Right ventricle myocardium superior (tissue), 1 donor: Measurements from ENCODE around the gene XRN2. TPM values are rescaled to one million over a fixed set of nuclear protein-coding genes. Genes with fewer than 3 reads are reported as not detected.

ENCODE experiments used
- ATAC-seq: fragments of 200-7000 bp; cut with Tn5 transposase; one replicate; pipeline ENCODE4 v1.9.1; 2020; ENCODE audit warnings: mild to moderate bottlenecking; ENCODE audit not compliant: poor library complexity
- DNase-seq: peaks from one replicate; pipeline ENCODE4 v3.0.0-alpha.2; 2020
- intact Hi-C: fragments of 100-400 bp; cut with DNase I; formaldehyde crosslinking; loops from one replicate; pipeline ENCODE4 v1.11.2; 2022
- long read RNA-seq: library from polyadenylated mRNA; unstranded; transcript quantifications from one replicate; pipeline ENCODE4 v2.0.0, GENCODE V29; 2021
- total RNA-seq: library from RNA; stranded (reverse); fragmentation: NEBNext Ultra II Directional; extraction: Animal tissue kit (Norgen Biotek cat#: 25700); gene quantifications from one replicate; pipeline ENCODE4 v1.2.1, GENCODE V29; 2021
- donor health status: DM: no; HTN: yes; CAD: no; lungs with severe emphysema.

XRN2 gene
- total RNA-seq: 31.7 TPM
- long read RNA-seq, transcript XRN2-201 (30 exons, 3,437 nt): major isoform, 106 of 132 reads
- long read RNA-seq, partial matches to known transcripts: 6 of 132 reads
- long read RNA-seq, other reads (novel, unspliced or antisense): 20 of 132 reads

- peak; percentile 100 for ATAC-seq
- peak; percentile 98 for DNase-seq
- intact Hi-C loops: no loop called here
Measured at GRCh38 chr20:21303061-21303871, at the start of gene XRN2. XRN2 (plus strand) TSS chr20:21303331; CDS start chr20:21303399, 68 bp downstream.

GRCh38 chr20:21257192-21257591 is 45.9 kb upstream of the XRN2 start:
- no peak for DNase-seq
- intact Hi-C loops: no loop called here
- no peak for ATAC-seq

GRCh38 chr20:21258411-21258810 is 44.7 kb upstream of the XRN2 start:
- intact Hi-C loops: no loop called here
- no peak for ATAC-seq

GRCh38 chr20:21259346-21259745 is 43.8 kb upstream of the XRN2 start:
- intact Hi-C loops: no loop called here
- no peak for ATAC-seq
- DNase-seq: no peak

More at GRCh38 chr20:21258411-21258810, 44.7 kb upstream of the XRN2 start:
- no peak for DNase-seq

- ATAC-seq: no peak
- no peak for DNase-seq
- intact Hi-C loops: no loop called here
Measured at GRCh38 chr20:21262812-21263211, 40.3 kb upstream of the XRN2 start.

GRCh38 chr20:21265261-21266190 is 37.6 kb upstream of the XRN2 start:
- ATAC-seq (no peak), DNase-seq (no peak)
- intact Hi-C loops: no loop called here

- DNase-seq (no peak), ATAC-seq (no peak)
- intact Hi-C loops: no loop called here
Measured at GRCh38 chr20:21266191-21266536, 37.0 kb upstream of the XRN2 start.

- intact Hi-C loops: no loop called here
- DNase-seq (no peak), ATAC-seq (no peak)
Measured at GRCh38 chr20:21269772-21270171, 33.4 kb upstream of the XRN2 start.

GRCh38 chr20:21270806-21271205 is 32.3 kb upstream of the XRN2 start:
- intact Hi-C loops: no loop called here
- no peak for DNase-seq
- no peak for ATAC-seq

GRCh38 chr20:21272279-21272678 is 30.9 kb upstream of the XRN2 start:
- DNase-seq: no peak
- intact Hi-C loops: no loop called here
- ATAC-seq: no peak

GRCh38 chr20:21272679-21273078 is 30.5 kb upstream of the XRN2 start:
- intact Hi-C loops: no loop called here
- DNase-seq: no peak
- no peak for ATAC-seq

GRCh38 chr20:21273755-21274386 is 29.3 kb upstream of the XRN2 start:
- ATAC-seq (no peak), DNase-seq (no peak)
- intact Hi-C loops: no loop called here

- ATAC-seq: no peak
- intact Hi-C loops: no loop called here
- no peak for DNase-seq
Measured at GRCh38 chr20:21278829-21279228, 24.3 kb upstream of the XRN2 start.

GRCh38 chr20:21279706-21280521 is 23.2 kb upstream of the XRN2 start:
- DNase-seq (no peak), ATAC-seq (no peak)
- intact Hi-C loops: no loop called here

- no peak for DNase-seq
- ATAC-seq: no peak
- intact Hi-C loops: no loop called here
Measured at GRCh38 chr20:21280522-21281016, 22.6 kb upstream of the XRN2 start.

- no peak for ATAC-seq
- DNase-seq: no peak
- intact Hi-C loops: no loop called here
Measured at GRCh38 chr20:21286775-21287174, 16.4 kb upstream of the XRN2 start.

GRCh38 chr20:21288587-21289370 is 14.4 kb upstream of the XRN2 start:
- DNase-seq (no peak), ATAC-seq (no peak)
- intact Hi-C loops: no loop called here
